Liver (tissue), 9 donors: Measurements from ENCODE around the gene KNTC1. TPM values are rescaled to one million over a fixed set of nuclear protein-coding genes. Genes with fewer than 3 reads are reported as not detected.

ENCODE experiments used
- DNase-seq: peaks from one replicate; pipeline ENCODE4 v3.0.0-alpha.2; 2017; ENCODE audit warnings: low spot score
- H3K27ac ChIP-seq, 2 donors: one replicate each; pipeline ENCODE4 v1.7.0; 2013; ENCODE audit warnings: inconsistent platforms in 2 of 2, low read length in 2 of 2, control low read depth in 1 of 2, low read depth in 1 of 2, mild to moderate bottlenecking in 1 of 2
- H3K27me3 ChIP-seq, 4 donors: one replicate each; pipeline versions ENCODE4 v1.6.1 to v1.7.0; 2013; ENCODE audit warnings: low read length in 3 of 4, inconsistent platforms in 1 of 4, mild to moderate bottlenecking in 1 of 4, moderate library complexity in 1 of 4; ENCODE audit not compliant: control insufficient read depth in 4 of 4, insufficient read depth in 4 of 4
- H3K36me3 ChIP-seq, 4 donors: one replicate each; pipeline versions ENCODE4 v1.6.1 to v1.7.0; 2013; ENCODE audit warnings: low read length in 3 of 4, mild to moderate bottlenecking in 3 of 4, low read depth in 1 of 4, moderate library complexity in 1 of 4; ENCODE audit not compliant: control insufficient read depth in 4 of 4, insufficient read depth in 3 of 4
- H3K4me1 ChIP-seq, 4 donors: one replicate each; pipeline versions ENCODE4 v1.6.1 to v1.7.0; 2013; ENCODE audit warnings: low read length in 3 of 4, mild to moderate bottlenecking in 3 of 4, moderate library complexity in 1 of 4; ENCODE audit not compliant: control insufficient read depth in 4 of 4, insufficient read depth in 4 of 4
- H3K4me3 ChIP-seq, 3 donors: one replicate each; pipeline versions ENCODE4 v1.6.1 to v1.7.0; 2013; ENCODE audit warnings: low read length in 3 of 3, control low read depth in 1 of 3, low read depth in 1 of 3, mild to moderate bottlenecking in 1 of 3
- H3K9ac ChIP-seq, 2 donors: one replicate each; pipeline ENCODE4 v1.7.0; 2013; ENCODE audit warnings: low read length in 2 of 2, mild to moderate bottlenecking in 2 of 2, moderate library complexity in 2 of 2, control low read depth in 1 of 2, low read depth in 1 of 2
- H3K9me3 ChIP-seq, 4 donors: one replicate each; pipeline versions ENCODE4 v1.6.1 to v1.7.0; 2013; ENCODE audit warnings: low read length in 3 of 4; ENCODE audit not compliant: control insufficient read depth in 4 of 4
- ATF3 ChIP-seq: IDR thresholded peaks from 2 replicates; pipeline ENCODE4 v1.6.1; 2016; ENCODE audit warnings: antibody characterized with exemption
- CTCF ChIP-seq: fragments of 150-350 bp; IDR thresholded peaks from 2 replicates; pipeline ENCODE4 v1.5.1; 2017; ENCODE audit warnings: improper control_type of control experiment, low read depth, low read length; ENCODE audit not compliant: missing input control
- EGR1 ChIP-seq, 2 donors: IDR thresholded peaks; 2 replicates each; pipeline ENCODE4 v1.6.1; 2016 to 2018; ENCODE audit warnings: antibody characterized with exemption in 2 of 2, low read depth in 2 of 2
- FOXA1 ChIP-seq: IDR thresholded peaks from 2 replicates; pipeline ENCODE4 v1.6.1; 2016; ENCODE audit warnings: antibody characterized with exemption
- FOXA2 ChIP-seq: IDR thresholded peaks from 2 replicates; pipeline ENCODE4 v1.6.1; 2016; ENCODE audit warnings: antibody characterized with exemption
- GABPA ChIP-seq, 2 donors: IDR thresholded peaks in 1 of 2; conservative IDR thresholded peaks in 1 of 2; 2 replicates each; pipeline ENCODE4 v1.6.1; 2016; ENCODE audit warnings: antibody characterized with exemption in 2 of 2, mild to moderate bottlenecking in 1 of 2, moderate library complexity in 1 of 2
- HNF4A ChIP-seq, 2 donors: conservative IDR thresholded peaks; 2 replicates each; pipeline ENCODE4 v1.6.1; 2016; ENCODE audit warnings: antibody characterized with exemption in 2 of 2, mild to moderate bottlenecking in 2 of 2
- HNF4G ChIP-seq: IDR thresholded peaks from 2 replicates; pipeline ENCODE4 v1.6.1; 2016; ENCODE audit warnings: antibody characterized with exemption
- JUND ChIP-seq, 2 donors: IDR thresholded peaks; 2 replicates each; pipeline ENCODE4 v1.6.1; 2016; ENCODE audit warnings: antibody characterized with exemption in 2 of 2
- MAX ChIP-seq: IDR thresholded peaks from 2 replicates; pipeline ENCODE4 v1.6.1; 2016; ENCODE audit warnings: antibody characterized with exemption
- NR2F2 ChIP-seq: IDR thresholded peaks from 2 replicates; pipeline ENCODE4 v1.6.1; 2016; ENCODE audit warnings: antibody characterized with exemption
- RAD21 ChIP-seq, 2 donors: IDR thresholded peaks; 2 replicates each; pipeline ENCODE4 v1.6.1; 2016; ENCODE audit warnings: antibody characterized with exemption in 2 of 2, mild to moderate bottlenecking in 2 of 2
- REST ChIP-seq: IDR thresholded peaks from 2 replicates; pipeline ENCODE4 v1.6.1; 2016; ENCODE audit warnings: antibody characterized with exemption, mild to moderate bottlenecking
- RXRA ChIP-seq, 2 donors: IDR thresholded peaks; 2 replicates each; pipeline ENCODE4 v1.6.1; 2017 to 2018; ENCODE audit warnings: antibody characterized with exemption in 2 of 2, mild to moderate bottlenecking in 1 of 2
- SP1 ChIP-seq: IDR thresholded peaks from 2 replicates; pipeline ENCODE4 v1.6.1; 2018; ENCODE audit warnings: antibody characterized with exemption, mild to moderate bottlenecking
- TAF1 ChIP-seq: conservative IDR thresholded peaks from 2 replicates; pipeline ENCODE4 v1.6.1; 2016; ENCODE audit warnings: antibody characterized with exemption, mild to moderate bottlenecking
- YY1 ChIP-seq: IDR thresholded peaks from 2 replicates; pipeline ENCODE4 v1.6.1; 2016; ENCODE audit warnings: antibody characterized with exemption, mild to moderate bottlenecking
- ZBTB33 ChIP-seq: IDR thresholded peaks from 2 replicates; pipeline ENCODE4 v1.6.1; 2016; ENCODE audit warnings: antibody characterized with exemption
- WGBS: extraction: QIAGEN DNeasy Blood & Tissue Kit; methylation state at CpG from one replicate; pipeline ENCODE4 v1.1.7; 2013; 5-methylcytosine and 5-hydroxymethylcytosine counted together
- polyA plus RNA-seq, 2 donors: library from polyadenylated mRNA; stranded (reverse) in 1 of 2; unstranded in 1 of 2; fragments of 200-250 nt in 1 of 2; fragments of >200 nt in 1 of 2; fragmentation: Nextera tagmentation in 1 of 2; extraction: Ambion mirVana in 1 of 2; gene quantifications; one replicate each; pipeline versions ENCODE4 v1.2.1 to v1.2.3, GENCODE V29; 2013 to 2015
- total RNA-seq, 2 donors: library from RNA; depleted of rRNA; stranded (reverse); fragments of >200 nt; gene quantifications; one replicate each; pipeline ENCODE4 v1.2.3, GENCODE V29; 2014
- donor health status: healthy.
- donor health status: healthy.
- donor health status: healthy.
- donor health status: healthy.
- donor health status: healthy.

KNTC1 gene
- total and polyA plus RNA-seq, 4 donors: 1.3 to 34.7 (median 4.0) TPM

- DNase-seq: no peak
- no peak overlapping the region for H3K4me3 ChIP-seq
- no peaks in the 10 kb centered on the region for H3K9me3 ChIP-seq
- H3K36me3 ChIP-seq: no peaks in the 10 kb centered on the region
- H3K27me3 ChIP-seq: no peaks in the 10 kb centered on the region
- no peaks in the 10 kb centered on the region for H3K4me1 ChIP-seq
- H3K9ac ChIP-seq: no peak overlapping the region
- 76% methylated on average over 5 of the region's 5 CpGs for WGBS
- H3K27ac ChIP-seq: no peak overlapping the region
- TF ChIP-seq EGR1 (IDR thresholded peaks at IDR 0.05; ENCODE audit: low read depth in 2 of 2): no peak
- TF ChIP-seq FOXA1: no peak
- no peak for TF ChIP-seq HNF4A (conservative IDR thresholded peaks at IDR 0.05)
- no peak for TF ChIP-seq SP1
- no peak for TF ChIP-seq TAF1
- TF ChIP-seq JUND (IDR thresholded peaks at IDR 0.05): no peak
- TF ChIP-seq YY1: no peak
- TF ChIP-seq RAD21 (IDR thresholded peaks at IDR 0.05): no peak
- TF ChIP-seq MAX: no peak
- TF ChIP-seq RXRA (IDR thresholded peaks at IDR 0.05): no peak
- no peak for TF ChIP-seq NR2F2
- TF ChIP-seq GABPA (IDR thresholded peaks at IDR 0.05 in 1 of 2, conservative IDR thresholded peaks at IDR 0.05 in 1 of 2): no peak
- TF ChIP-seq REST: no peak
- TF ChIP-seq FOXA2: no peak
- TF ChIP-seq HNF4G: no peak
- TF ChIP-seq ZBTB33: no peak
- no peak for TF ChIP-seq CTCF
Measured at GRCh38 chr12:122669397-122670070, 142.5 kb downstream of the KNTC1 start.

- Histone ChIP-seq H3K27ac (no peak overlapping the region), H3K4me1 (no peaks in the 10 kb centered on the region), H3K4me3 (no peak overlapping the region), H3K9me3 (no peaks in the 10 kb centered on the region), H3K9ac (no peak overlapping the region), H3K27me3 (no peaks in the 10 kb centered on the region), H3K36me3 (no peaks in the 10 kb centered on the region)
- WGBS: 78% methylated on average over 2 of the region's 2 CpGs
- no peak for DNase-seq
- TF ChIP-seq NR2F2 (no peak), REST (no peak), TAF1 (no peak), FOXA1 (no peak), EGR1 (IDR thresholded peaks at IDR 0.05; ENCODE audit: low read depth in 2 of 2) (no peak), CTCF (no peak), HNF4A (conservative IDR thresholded peaks at IDR 0.05) (no peak), ATF3 (no peak)
Measured at GRCh38 chr12:122672515-122672914, 145.5 kb downstream of the KNTC1 start.
